Heart right ventricle (tissue), 16 donors: ENCODE results near the gene RHEB. TPM values are rescaled to one million over a fixed set of nuclear protein-coding genes. Genes with fewer than 3 reads are reported as not detected.
A peak's percentile ranks its signal among the peaks of the same experiment; 100 is the strongest.

Experiments used
- ATAC-seq, 8 donors: fragments of 200-7000 bp; cut with Tn5 transposase; one replicate each; pipeline ENCODE4 v1.9.1; 2020; ENCODE audit warnings: mild to moderate bottlenecking in 8 of 8, moderate library complexity in 8 of 8, moderate number of reproducible peaks in 1 of 8
- DNase-seq, 2 donors: peaks; one replicate each; pipeline ENCODE4 v3.0.0-alpha.2; 2020
- H3K27ac ChIP-seq, 10 donors: fragments of 200-600 bp; sonication (generic) in 2 of 10; one replicate each; pipeline versions ENCODE4 v1.5.0 to v1.8.0; 2020 to 2022; ENCODE audit warnings: mild to moderate bottlenecking in 3 of 10
- H3K27me3 ChIP-seq, 7 donors: fragments of 200-600 bp; one replicate each; pipeline ENCODE4 v1.8.0; 2021 to 2022; ENCODE audit warnings: mild to moderate bottlenecking in 2 of 7
- H3K36me3 ChIP-seq, 9 donors: fragments of 200-600 bp; sonication (generic) in 1 of 9; one replicate each; pipeline versions ENCODE4 v1.5.0 to v1.8.0; 2020 to 2022; ENCODE audit warnings: mild to moderate bottlenecking in 2 of 9
- H3K4me1 ChIP-seq, 9 donors: fragments of 200-600 bp; sonication (generic) in 1 of 9; one replicate each; pipeline versions ENCODE4 v1.5.0 to v1.8.0; 2020 to 2022; ENCODE audit warnings: mild to moderate bottlenecking in 4 of 9
- H3K4me3 ChIP-seq, 10 donors: fragments of 200-600 bp; sonication (generic) in 2 of 10; one replicate each; pipeline versions ENCODE4 v1.5.0 to v1.8.0; 2020 to 2022; ENCODE audit warnings: mild to moderate bottlenecking in 7 of 10, moderate library complexity in 2 of 10
- H3K9me3 ChIP-seq, 11 donors: fragments of 200-600 bp in 10 of 11; sonication (generic) in 2 of 11; one replicate each; pipeline versions ENCODE4 v1.5.0 to v1.8.0; 2013 to 2022; ENCODE audit warnings: mild to moderate bottlenecking in 2 of 11, control low read depth in 1 of 11, moderate library complexity in 1 of 11
- CTCF ChIP-seq, 9 donors: fragments of 200-600 bp; sonication (generic) in 2 of 9; IDR thresholded peaks; one replicate each; pipeline versions ENCODE4 v1.5.0 to v1.8.0; 2021 to 2022; ENCODE audit warnings: antibody characterized with exemption in 9 of 9, mild to moderate bottlenecking in 5 of 9, moderate library complexity in 1 of 9
- WGBS, 2 donors: extraction: QIAGEN DNeasy Blood & Tissue Kit; methylation state at CpG; one replicate each; pipeline ENCODE4 v1.1.7; 2013; ENCODE audit warnings: inconsistent platforms in 1 of 2; 5-methylcytosine and 5-hydroxymethylcytosine counted together
- intact Hi-C, 10 donors: fragments of 100-400 bp; cut with DNase I; formaldehyde crosslinking; loops; one replicate each; pipeline versions ENCODE4 v1.11.1 to v1.14.2; 2022
- polyA plus RNA-seq, 2 donors: library from polyadenylated mRNA; stranded (reverse); fragments of 200-250 nt; gene quantifications; one replicate each; pipeline ENCODE4 v1.2.3, GENCODE V29; 2013
- total RNA-seq, 10 donors: library from RNA; stranded (reverse); fragmentation: NEBNext Ultra II Directional in 3 of 10; extraction: Animal tissue kit (Norgen Biotek cat#: 25700) in 3 of 10; gene quantifications; one replicate each; pipeline versions ENCODE4 v1.2.1 to v1.2.4, GENCODE V29; 2021 to 2023
- donor health status: Arrhythmogenic right ventricular cardiomyopathy.
- donor health status: ischemic (EF 13 %, LVEDD 7.1; RV severe dilation, severe dysfunction).
- donor health status: healthy with polysubstance abuse.
- donor health status: DM: no; HTN: yes; CAD: no.
- donor health status: DM: no; HTN: no; CAD: no.
- donor health status: ischemic (EF 25% LVEDD 6.9; RV normal size, moderate dysfunction).
- donor health status: ischemic (EF 25% LVEDD 5.7; RV mildly dilated, moderate dysfunction).
- donor health status: healthy.
- donor health status: DM: yes; HTN: yes; CAD: no.
- donor health status: Ischemic cardiomyopathy.
- donor health status: ischemic (EF 35%, LVEDD 5.7; RV mildly dilated, moderate dysfunction).
- donor health status: nonischemic (EF 11% LVEDD 7.7; RV severe dilation, severe dysfunction).
- donor health status: DM: yes; HTN: yes; CAD: no.
- donor health status: PGD.
- donor health status: ischemic (EF 29% LVEDD 5.4; RV normal size, mild dysfunction).
- donor health status: nonischemic (EF 23%, LVEDD 6.1; RV moderate dilation, normal function).

The RHEB gene
- total and polyA plus RNA-seq, 12 donors = 56.0 to 174 (median 104) TPM

- intact Hi-C loops = loop anchor here in 1 of 10 donors (10.0 kb wide), 1 partner anchor 46 kb away; the partner anchor contains the start of gene RHEB
- 58 to 69% methylated on average over 5 of the region's 5 CpGs for WGBS, 2 donors
These were observed 50.4 kb downstream of the RHEB start for GRCh38 chr7:151469281-151469680.

GRCh38 chr7:151468217-151469018 lies 51.3 kb downstream of the RHEB start:
- 90 to 94% methylated on average over 19 of the region's 19 CpGs for WGBS, 2 donors
- Histone ChIP-seq H3K27me3 (no peaks in the 10 kb centered on the region), H3K36me3 (peaks cover 0 to 82% (median 27%) of the 10 kb centered on the region in 9 donors), H3K4me3 (no peak overlapping the region), H3K9me3 (peaks cover 0 to 8% (median 0%) of the 10 kb centered on the region in 11 donors), H3K27ac (peak overlapping the region in 1 of 10 donors; percentile 4), H3K4me1 (peaks cover 8 to 36% (median 30%) of the 10 kb centered on the region in 9 donors)
- intact Hi-C loops = loop anchor here in 1 of 10 donors (10.0 kb wide), 1 partner anchor 46 kb away; the partner anchor contains the start of gene RHEB
- peak in 1 of 8 donors; percentile 11 for ATAC-seq
- TF ChIP-seq CTCF (IDR thresholded peaks at IDR 0.05) = no peak
- no peak for DNase-seq

More at GRCh38 chr7:151469281-151469680, 50.4 kb downstream of the RHEB start:
- H3K36me3 ChIP-seq = peaks cover 0 to 82% (median 27%) of the 10 kb centered on the region in 9 donors
- H3K27ac ChIP-seq = peak overlapping the region in 1 of 10 donors; percentile 4
- no peak for TF ChIP-seq CTCF (IDR thresholded peaks at IDR 0.05)
- no peak overlapping the region for H3K4me3 ChIP-seq
- ATAC-seq = peak in 2 of 8 donors; percentile 45 to 49
- peaks cover 8 to 36% (median 30%) of the 10 kb centered on the region in 9 donors for H3K4me1 ChIP-seq
- no peak for DNase-seq
- H3K9me3 ChIP-seq = no peaks in the 10 kb centered on the region
- no peaks in the 10 kb centered on the region for H3K27me3 ChIP-seq

GRCh38 chr7:151465169-151465568 lies 54.5 kb downstream of the RHEB start:
- DNase-seq (no peak), ATAC-seq (no peak)
- no peak overlapping the region for H3K4me3 ChIP-seq
- H3K27me3 ChIP-seq = no peaks in the 10 kb centered on the region
- H3K4me1 ChIP-seq = peaks cover 6 to 23% (median 19%) of the 10 kb centered on the region in 9 donors
- H3K36me3 ChIP-seq = peaks cover 0 to 67% (median 23%) of the 10 kb centered on the region in 9 donors
- TF ChIP-seq CTCF (IDR thresholded peaks at IDR 0.05) = no peak
- 96 to 98% methylated on average over 8 of the region's 8 CpGs for WGBS, 2 donors
- no peak overlapping the region for H3K27ac ChIP-seq
- intact Hi-C loops = loop anchor here in 1 of 10 donors (10.0 kb wide), 1 partner anchor 50 kb away; the partner anchor contains the start of gene RHEB
- peaks cover 0 to 26% (median 8%) of the 10 kb centered on the region in 11 donors for H3K9me3 ChIP-seq

GRCh38 chr7:151462306-151462779 lies 57.4 kb downstream of the RHEB start:
- DNase-seq = no peak
- TF ChIP-seq CTCF (IDR thresholded peaks at IDR 0.05) = no peak
- peaks cover 0 to 38% (median 15%) of the 10 kb centered on the region in 9 donors for H3K36me3 ChIP-seq
- H3K4me1 ChIP-seq = peaks cover 16 to 27% (median 24%) of the 10 kb centered on the region in 9 donors
- H3K27ac ChIP-seq = no peak overlapping the region
- H3K4me3 ChIP-seq = no peak overlapping the region
- intact Hi-C loops = loop anchor here in 7 of 10 donors (5.0 to 10.0 kb wide), 5 partner anchors 50 to 295 kb away; partner anchors contain the start of gene RHEB (in 5 of the 7)
- H3K9me3 ChIP-seq = peaks cover 0 to 26% (median 8%) of the 10 kb centered on the region in 11 donors
- no peaks in the 10 kb centered on the region for H3K27me3 ChIP-seq
- no peak for ATAC-seq
- WGBS, 2 donors = 79 to 88% methylated on average over 1 of the region's 1 CpG
